ENCODE measurements around the gene ALDH1A2. TPM values are rescaled to one million over a fixed set of nuclear protein-coding genes. Genes with fewer than 3 reads are reported as not detected.
A peak's percentile ranks its signal among the peaks of the same experiment; 100 is the strongest.

Gene ALDH1A2
- total RNA-seq, 4 donors from 2014 or later: 47.9 to 128 (median 109) TPM

- Histone ChIP-seq H3K4me1 (no peaks in the 10 kb centered on the region), H3K4me3 (no peak overlapping the region), H3K27ac (no peak overlapping the region), H3K36me3 (no peaks in the 10 kb centered on the region), H3K27me3 (no peaks in the 10 kb centered on the region), H3K9me3 (no peaks in the 10 kb centered on the region)
- intact Hi-C loops (cut with DNase I; ENCODE audit: low total_unique reads): no loop called here
- TF ChIP-seq POLR2A (IDR thresholded peaks at IDR 0.05): no peak
- TF ChIP-seq, protein P1, sequence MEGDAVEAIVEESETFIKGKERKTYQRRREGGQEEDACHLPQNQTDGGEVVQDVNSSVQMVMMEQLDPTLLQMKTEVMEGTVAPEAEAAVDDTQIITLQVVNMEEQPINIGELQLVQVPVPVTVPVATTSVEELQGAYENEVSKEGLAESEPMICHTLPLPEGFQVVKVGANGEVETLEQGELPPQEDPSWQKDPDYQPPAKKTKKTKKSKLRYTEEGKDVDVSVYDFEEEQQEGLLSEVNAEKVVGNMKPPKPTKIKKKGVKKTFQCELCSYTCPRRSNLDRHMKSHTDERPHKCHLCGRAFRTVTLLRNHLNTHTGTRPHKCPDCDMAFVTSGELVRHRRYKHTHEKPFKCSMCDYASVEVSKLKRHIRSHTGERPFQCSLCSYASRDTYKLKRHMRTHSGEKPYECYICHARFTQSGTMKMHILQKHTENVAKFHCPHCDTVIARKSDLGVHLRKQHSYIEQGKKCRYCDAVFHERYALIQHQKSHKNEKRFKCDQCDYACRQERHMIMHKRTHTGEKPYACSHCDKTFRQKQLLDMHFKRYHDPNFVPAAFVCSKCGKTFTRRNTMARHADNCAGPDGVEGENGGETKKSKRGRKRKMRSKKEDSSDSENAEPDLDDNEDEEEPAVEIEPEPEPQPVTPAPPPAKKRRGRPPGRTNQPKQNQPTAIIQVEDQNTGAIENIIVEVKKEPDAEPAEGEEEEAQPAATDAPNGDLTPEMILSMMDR (IDR thresholded peaks at IDR 0.05): peak; percentile 14 to 38 (median 15)
- DNase-seq: no peak
Observed at GRCh38 chr15:57969355-57969754, 96.2 kb downstream of the ALDH1A2 start.

DNA sequence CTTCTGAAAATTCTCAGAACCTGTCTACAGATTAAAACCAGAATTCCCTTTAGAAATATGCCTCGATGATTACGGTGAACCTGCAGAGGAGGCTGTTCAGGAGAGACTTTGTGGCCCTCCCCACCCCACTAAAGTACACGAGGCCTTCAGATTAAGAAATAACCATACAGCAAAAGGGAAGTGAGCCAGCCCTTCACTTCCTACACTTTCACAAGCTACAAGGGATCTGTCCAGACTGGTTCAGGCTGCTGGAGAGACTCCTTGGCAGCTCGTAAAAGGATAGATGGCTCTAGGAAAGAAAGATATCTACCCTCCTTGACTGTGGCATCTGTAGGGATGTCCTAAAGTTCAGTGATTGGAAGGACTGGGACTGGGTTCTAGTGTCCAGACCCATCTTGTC lies 102.6 kb downstream of the ALDH1A2 start:
- no peaks in the 10 kb centered on the region for H3K9me3 ChIP-seq
- TF ChIP-seq POLR2A (IDR thresholded peaks at IDR 0.05): no peak
- TF ChIP-seq, protein P1 (IDR thresholded peaks at IDR 0.05): no peak
- DNase-seq: no peak
- H3K36me3 ChIP-seq: no peaks in the 10 kb centered on the region
- H3K4me3 ChIP-seq: no peak overlapping the region
- intact Hi-C loops (cut with DNase I; ENCODE audit: low total_unique reads): no loop called here
- H3K27ac ChIP-seq: no peak overlapping the region
- H3K4me1 ChIP-seq: no peaks in the 10 kb centered on the region
- no peaks in the 10 kb centered on the region for H3K27me3 ChIP-seq

GRCh38 chr15:57961919-57962318 lies 103.6 kb downstream of the ALDH1A2 start:
- no peak overlapping the region for H3K27ac ChIP-seq
- H3K4me3 ChIP-seq: no peak overlapping the region
- TF ChIP-seq POLR2A (IDR thresholded peaks at IDR 0.05): no peak
- TF ChIP-seq, protein P1 (IDR thresholded peaks at IDR 0.05): no peak
- no peaks in the 10 kb centered on the region for H3K9me3 ChIP-seq
- no peaks in the 10 kb centered on the region for H3K4me1 ChIP-seq
- intact Hi-C loops (cut with DNase I; ENCODE audit: low total_unique reads): no loop called here
- no peaks in the 10 kb centered on the region for H3K36me3 ChIP-seq
- no peaks in the 10 kb centered on the region for H3K27me3 ChIP-seq
- no peak for DNase-seq

DNA sequence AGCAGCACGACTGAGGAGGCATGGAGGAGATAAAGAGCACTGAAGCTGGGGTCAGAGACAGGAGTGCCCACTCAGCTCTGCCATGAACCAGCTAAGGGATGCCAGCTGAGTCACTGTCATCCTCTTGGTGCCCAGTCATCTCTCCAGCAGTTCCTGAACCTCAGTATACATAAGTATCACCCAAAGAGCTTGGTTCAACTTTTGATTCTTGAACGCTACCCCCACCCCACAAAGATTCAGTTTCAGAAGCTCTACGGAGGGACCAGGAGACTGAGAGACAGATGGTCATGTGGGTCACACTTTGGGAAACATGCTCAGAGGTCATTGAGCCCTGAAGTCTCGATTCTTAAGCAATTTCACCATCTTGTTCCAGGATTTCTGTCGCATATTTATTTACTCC lies 108.4 kb downstream of the ALDH1A2 start:
- intact Hi-C loops (cut with DNase I; ENCODE audit: low total_unique reads): no loop called here
- Histone ChIP-seq H3K4me3 (no peak overlapping the region), H3K27me3 (no peaks in the 10 kb centered on the region), H3K36me3 (no peaks in the 10 kb centered on the region), H3K4me1 (no peaks in the 10 kb centered on the region), H3K9me3 (no peaks in the 10 kb centered on the region), H3K27ac (no peak overlapping the region)
- DNase-seq: no peak
- no peak for TF ChIP-seq POLR2A (IDR thresholded peaks at IDR 0.05)

- intact Hi-C loops (cut with DNase I; ENCODE audit: low total_unique reads): no loop called here
- Histone ChIP-seq H3K4me1 (no peaks in the 10 kb centered on the region), H3K36me3 (no peaks in the 10 kb centered on the region), H3K9me3 (no peaks in the 10 kb centered on the region), H3K27me3 (no peaks in the 10 kb centered on the region), H3K27ac (no peak overlapping the region), H3K4me3 (no peak overlapping the region)
- DNase-seq: no peak
- no peak for TF ChIP-seq POLR2A (IDR thresholded peaks at IDR 0.05)
- TF ChIP-seq, protein P1 (IDR thresholded peaks at IDR 0.05): no peak
Observed at GRCh38 chr15:57953874-57954273, 111.6 kb downstream of the ALDH1A2 start.

- intact Hi-C loops (cut with DNase I; ENCODE audit: low total_unique reads): no loop called here
- Histone ChIP-seq H3K4me3 (no peak overlapping the region), H3K27ac (no peak overlapping the region), H3K27me3 (no peaks in the 10 kb centered on the region), H3K9me3 (no peaks in the 10 kb centered on the region), H3K36me3 (no peaks in the 10 kb centered on the region), H3K4me1 (no peaks in the 10 kb centered on the region)
- no peak for DNase-seq
- TF ChIP-seq POLR2A (IDR thresholded peaks at IDR 0.05): no peak
- TF ChIP-seq, protein P1 (IDR thresholded peaks at IDR 0.05): no peak
Observed at GRCh38 chr15:57951328-57951932, 114.1 kb downstream of the ALDH1A2 start.
